Fibroblast of mammary gland (primary cell): Measurements from ENCODE around the gene CIITA.

Experiments used
- DNase-seq: peaks from one replicate; pipeline ENCODE4 v3.0.0-alpha.2; 2010; ENCODE audit warnings: low read depth
- H3K4me3 ChIP-seq: 2 replicates; pipeline ENCODE4 v1.5.1; 2011; ENCODE audit warnings: low read depth, mild to moderate bottlenecking, low read length, moderate library complexity; ENCODE audit not compliant: control insufficient read depth
- CTCF ChIP-seq: conservative IDR thresholded peaks from 2 replicates; pipeline ENCODE4 v1.5.1; 2011; ENCODE audit warnings: low read depth, low read length, inconsistent platforms; ENCODE audit not compliant: control insufficient read depth, insufficient read depth

The CIITA gene

GRCh38 chr16:10865991-10866966 lies 10.7 kb upstream of the CIITA start:
- DNase-seq: no peak
- no peak for TF ChIP-seq CTCF
- H3K4me3 ChIP-seq: no peak overlapping the region

GRCh38 chr16:10867199-10867598 lies 9.8 kb upstream of the CIITA start:
- no peak for TF ChIP-seq CTCF
- no peak for DNase-seq
- H3K4me3 ChIP-seq: no peak overlapping the region

GRCh38 chr16:10868104-10868595 lies 8.9 kb upstream of the CIITA start:
- no peak for DNase-seq
- TF ChIP-seq CTCF: no peak
- no peak overlapping the region for H3K4me3 ChIP-seq

- no peak overlapping the region for H3K4me3 ChIP-seq
- TF ChIP-seq CTCF: no peak
- no peak for DNase-seq
These were observed 8.2 kb upstream of the CIITA start for GRCh38 chr16:10868596-10869469.

- no peak for TF ChIP-seq CTCF
- DNase-seq: no peak
- no peak overlapping the region for H3K4me3 ChIP-seq
These were observed 6.7 kb upstream of the CIITA start for GRCh38 chr16:10870137-10870776.

- no peak overlapping the region for H3K4me3 ChIP-seq
- TF ChIP-seq CTCF: no peak
- no peak for DNase-seq
These were observed 6.2 kb upstream of the CIITA start for GRCh38 chr16:10870808-10871156.
